LNCaP clone FGC (cell line): Measurements from ENCODE around the gene LCA5.

Experiments used
- DNase-seq: peaks from one replicate; pipeline ENCODE4 v3.0.0-alpha.2; 2011; ENCODE audit warnings: low read depth
- H3K4me3 ChIP-seq: 2 replicates; pipeline ENCODE4 v1.5.1; 2011; ENCODE audit warnings: mild to moderate bottlenecking, low read depth, low read length, control low read depth
- CTCF ChIP-seq: IDR thresholded peaks from 2 replicates; pipeline ENCODE4 v1.5.1; 2012; ENCODE audit warnings: mild to moderate bottlenecking; ENCODE audit not compliant: control insufficient read depth, insufficient read depth; ENCODE audit errors: extremely low read depth

Gene LCA5

GRCh38 chr6:79520534-79520933 lies 16.7 kb downstream of the LCA5 start:
- DNase-seq = no peak
- TF ChIP-seq CTCF = no peak
- H3K4me3 ChIP-seq = no peak overlapping the region

- DNase-seq = no peak
- H3K4me3 ChIP-seq = no peak overlapping the region
- no peak for TF ChIP-seq CTCF
Measured at GRCh38 chr6:79518842-79519241, 18.4 kb downstream of the LCA5 start.

- TF ChIP-seq CTCF = no peak
- H3K4me3 ChIP-seq = no peak overlapping the region
- DNase-seq = no peak
Measured at GRCh38 chr6:79515436-79515835, 21.8 kb downstream of the LCA5 start.

GRCh38 chr6:79513111-79513510 lies 24.1 kb downstream of the LCA5 start:
- no peak for TF ChIP-seq CTCF
- no peak for DNase-seq
- no peak overlapping the region for H3K4me3 ChIP-seq

GRCh38 chr6:79512014-79512413 lies 25.2 kb downstream of the LCA5 start:
- no peak for TF ChIP-seq CTCF
- no peak overlapping the region for H3K4me3 ChIP-seq
- DNase-seq = no peak

GRCh38 chr6:79510707-79511106 lies 26.5 kb downstream of the LCA5 start:
- no peak for TF ChIP-seq CTCF
- no peak for DNase-seq
- H3K4me3 ChIP-seq = no peak overlapping the region

- DNase-seq = no peak
- H3K4me3 ChIP-seq = no peak overlapping the region
- TF ChIP-seq CTCF = no peak
Measured at GRCh38 chr6:79506251-79506650, 31.0 kb downstream of the LCA5 start.
